Prostate gland (tissue), 2 donors: ENCODE data around the gene TSR1.

Experiments used
- CTCF ChIP-seq, 4 experiments: fragments of 200-600 bp in 2 of 4; fragments of 450-650 bp in 2 of 4; sonication (generic) in 2 of 4; IDR thresholded peaks; 1 replicate in 3 of 4; 2 replicates in 1 of 4; pipeline ENCODE4 v1.5.1; 2016 to 2019; ENCODE audit warnings: antibody characterized with exemption in 4 of 4, mild to moderate bottlenecking in 2 of 4, moderate library complexity in 2 of 4
- POLR2A ChIP-seq: fragments of 450-650 bp; IDR thresholded peaks from one replicate; pipeline ENCODE4 v1.6.1; 2016; ENCODE audit warnings: antibody characterized with exemption, mild to moderate bottlenecking

GRCh38 chr17:2321399-2321798, 14.9 kb downstream of the TSR1 start:
- TF ChIP-seq POLR2A (no peak), CTCF (IDR thresholded peaks at IDR 0.05) (no peak)
